Ecto neural progenitor cell (in vitro differentiated cells): ENCODE results near the gene ERGIC1.

Experiments used
- DNase-seq: peaks from one replicate; pipeline ENCODE4 v3.0.0-alpha.2; 2018; ENCODE audit warnings: low spot score

Gene ERGIC1

DNA sequence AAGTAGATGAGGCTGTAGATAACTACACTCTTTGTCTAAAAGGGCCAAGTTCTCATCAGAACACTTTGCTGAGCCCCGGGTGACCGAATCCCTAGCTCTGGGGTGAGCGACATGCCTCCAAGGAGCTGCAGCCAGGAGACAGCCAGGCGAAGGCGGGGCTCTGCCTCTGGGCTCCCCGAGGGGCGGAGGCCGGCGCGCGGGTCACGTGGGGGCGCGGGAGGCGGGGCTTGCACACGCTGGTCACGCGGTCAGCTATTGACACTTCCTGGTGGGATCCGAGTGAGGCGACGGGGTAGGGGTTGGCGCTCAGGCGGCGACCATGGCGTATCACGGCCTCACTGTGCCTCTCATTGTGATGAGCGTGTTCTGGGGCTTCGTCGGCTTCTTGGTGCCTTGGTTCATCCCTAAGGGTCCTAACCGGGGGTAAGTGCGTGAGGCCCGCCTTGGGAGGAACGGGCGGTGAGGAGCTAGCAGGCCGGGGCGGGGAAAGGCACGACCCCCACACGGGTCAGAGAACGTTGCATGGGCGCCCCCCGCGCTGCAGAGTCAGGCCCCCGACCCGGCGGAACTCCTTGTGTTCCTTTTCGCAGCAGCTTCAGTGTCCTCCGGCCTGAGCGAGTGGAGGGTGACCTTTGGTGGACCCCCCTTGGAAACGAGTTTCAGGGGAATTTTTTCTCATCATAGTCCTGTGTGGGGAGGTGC, 149.6 kb downstream of the ERGIC1 start, which contains the start of gene ATP6V0E1:
ATP6V0E1 (plus strand) TSS at position 230 of the 702 bp plus-strand sequence; CDS start at position 320, 90 bp downstream.
- peak; percentile 98 for DNase-seq

DNA sequence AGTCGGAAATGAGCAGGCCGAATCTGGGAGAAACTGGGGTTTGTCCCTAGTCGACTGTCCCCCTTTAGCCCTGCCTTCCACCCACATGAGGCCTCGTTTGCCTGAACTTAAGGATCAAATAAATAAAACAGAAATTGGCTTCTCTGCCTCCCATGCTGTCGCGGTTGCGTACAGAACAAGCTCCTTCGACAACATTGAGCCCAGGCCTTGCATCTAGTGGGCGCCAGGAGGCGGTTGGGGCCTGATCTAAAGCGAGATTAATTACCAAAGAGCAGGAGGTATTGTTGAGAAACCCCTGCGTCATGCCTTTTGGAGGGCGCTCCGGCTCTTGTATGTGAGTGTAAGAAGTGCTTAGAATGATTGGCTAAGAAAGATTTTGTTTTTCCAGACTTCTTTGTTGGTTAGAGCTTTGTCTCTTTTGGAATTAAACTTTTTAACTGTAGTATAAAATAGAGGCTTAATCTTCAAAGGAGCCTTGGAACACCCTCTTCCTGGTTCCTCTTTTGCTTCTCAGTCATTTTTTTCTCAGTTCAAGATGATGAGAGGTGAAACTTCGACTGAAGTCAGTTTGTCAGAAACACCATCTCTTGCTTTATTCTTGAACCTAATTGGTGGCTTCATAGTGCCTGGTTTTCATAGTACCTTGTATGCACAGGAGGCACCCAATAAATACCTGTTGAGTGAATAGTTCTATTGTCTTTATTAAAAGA, 150.3 kb downstream of the ERGIC1 start:
- peak; percentile 77 for DNase-seq

DNA sequence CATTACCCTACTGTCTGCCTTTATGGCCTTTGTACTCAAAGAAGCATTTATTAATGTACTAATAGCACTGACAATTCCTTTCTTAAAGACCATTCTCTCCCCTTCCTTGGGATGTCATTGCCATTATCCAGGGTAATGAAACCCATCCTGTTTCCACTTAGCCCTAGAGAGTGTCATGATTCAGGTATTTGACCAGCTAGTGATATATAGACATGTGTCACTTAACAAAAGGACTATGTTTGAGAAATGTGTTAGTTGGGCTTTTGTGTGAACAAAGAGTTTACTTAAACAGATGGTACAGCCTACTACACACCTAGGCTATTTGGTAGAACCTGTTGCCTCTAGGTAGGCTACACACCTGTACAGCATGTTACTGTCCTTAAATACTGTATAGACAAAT, 151.5 kb downstream of the ERGIC1 start:
- no peak for DNase-seq

GRCh38 chr5:172988276-172988675, 154.2 kb downstream of the ERGIC1 start:
- DNase-seq: no peak

GRCh38 chr5:172990776-172991175, 156.7 kb downstream of the ERGIC1 start:
- DNase-seq: no peak

GRCh38 chr5:172994405-172994804, 160.4 kb downstream of the ERGIC1 start:
- DNase-seq: no peak

GRCh38 chr5:172999372-172999973, 165.4 kb downstream of the ERGIC1 start:
- DNase-seq: no peak

DNA sequence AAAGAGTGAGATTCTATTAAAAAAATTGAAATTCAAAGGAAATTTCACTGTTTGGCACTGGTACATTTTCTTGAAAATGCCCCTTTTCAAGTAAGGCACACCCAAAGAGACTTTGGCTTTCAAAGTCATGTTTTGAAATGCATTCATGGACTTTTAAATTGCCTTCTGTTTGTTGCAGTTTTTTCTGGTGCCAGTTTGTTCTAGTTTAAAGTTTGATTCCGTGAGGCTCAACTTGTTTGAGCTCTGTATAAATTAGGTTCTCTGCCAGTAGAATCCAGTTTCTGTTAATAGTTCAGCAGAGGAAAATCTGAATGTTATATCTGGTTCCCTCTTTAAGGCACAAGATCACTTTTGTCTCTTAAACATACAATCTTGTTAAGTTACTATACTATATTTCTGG, 165.9 kb downstream of the ERGIC1 start:
- no peak for DNase-seq

DNA sequence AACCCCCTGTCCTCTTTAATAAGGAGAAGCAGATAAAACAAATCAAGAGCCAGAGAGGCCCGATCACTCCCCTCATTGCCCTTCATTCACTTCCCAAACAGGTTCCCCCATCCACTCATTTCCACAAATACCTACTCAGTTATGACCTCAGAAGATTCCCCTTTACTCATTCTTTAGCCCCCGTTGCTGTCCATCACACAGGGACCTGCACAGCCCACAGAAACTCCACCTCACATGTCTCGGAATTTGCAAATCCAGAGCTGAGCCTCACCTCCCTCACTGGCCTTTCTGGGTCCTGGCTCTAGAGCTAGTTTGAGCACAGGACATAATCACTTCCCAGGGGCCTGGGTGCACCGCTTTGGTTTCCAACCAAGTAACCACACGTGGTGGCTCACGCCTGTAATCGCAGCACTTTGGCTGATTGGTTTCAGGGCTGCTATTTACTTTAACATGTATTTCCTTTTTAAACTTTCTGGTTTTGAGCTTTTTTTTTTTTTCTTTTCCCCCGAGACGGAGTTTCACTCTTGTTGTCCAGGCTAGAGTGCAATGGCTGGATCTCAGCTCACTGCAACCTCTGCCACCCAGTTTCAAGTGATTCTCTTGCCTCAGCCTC, 167.3 kb downstream of the ERGIC1 start:
- DNase-seq: no peak
